ENCODE results near the gene PCBP4. TPM values are rescaled to one million over a fixed set of nuclear protein-coding genes. Genes with fewer than 3 reads are reported as not detected.

Gene PCBP4
- total RNA-seq, 1 donor from 2014 or later: 120 TPM

DNA sequence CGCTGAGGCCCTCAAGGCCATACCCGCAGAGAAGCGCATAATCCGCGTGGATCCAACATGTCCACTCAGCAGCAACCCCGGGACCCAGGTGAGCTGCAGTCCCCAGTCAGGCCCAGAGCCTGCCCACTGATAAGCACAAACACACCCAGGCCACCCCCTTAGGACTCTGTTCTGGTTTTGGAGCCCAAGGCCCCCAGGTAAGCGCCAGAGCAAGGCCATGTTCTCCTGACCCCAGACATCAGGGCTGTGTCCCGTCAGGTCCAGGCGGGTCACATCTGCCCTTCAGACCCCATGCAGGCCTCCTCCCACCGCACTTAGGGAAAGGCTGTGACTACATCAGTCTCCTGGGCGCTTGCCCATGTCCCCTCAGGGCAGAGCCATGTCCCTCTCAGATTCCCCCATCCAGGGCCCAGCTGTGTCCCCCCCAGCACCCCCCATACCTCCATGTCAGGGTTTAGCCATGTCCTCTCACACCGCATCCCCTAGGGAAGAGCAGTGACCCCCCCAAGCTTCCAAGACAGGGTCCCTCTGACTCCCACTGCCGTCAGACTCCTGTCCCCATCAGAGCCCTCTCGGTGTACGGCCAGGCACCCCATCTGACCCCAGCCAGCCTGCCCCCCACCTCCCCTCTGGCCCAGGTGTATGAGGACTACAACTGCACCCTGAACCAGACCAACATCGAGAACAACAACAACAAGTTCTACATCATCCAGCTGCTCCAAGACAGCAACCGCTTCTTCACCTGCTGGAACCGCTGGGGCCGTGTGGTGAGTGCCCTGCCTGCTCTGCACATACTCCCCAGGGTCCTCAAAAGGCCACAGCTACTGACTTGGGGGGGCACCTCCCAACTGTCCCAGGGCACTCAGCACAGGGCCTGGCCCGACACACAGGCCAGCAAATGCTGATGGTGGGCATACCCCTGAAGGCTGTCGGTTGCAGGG is 23.5 kb downstream of the PCBP4 start:
- peak overlapping the region; percentile 77 for H3K4me3 ChIP-seq (ENCODE audit: low read depth, low read length)
- DNase-seq (ENCODE audit: low read depth): no peak
- TF ChIP-seq, protein P1, sequence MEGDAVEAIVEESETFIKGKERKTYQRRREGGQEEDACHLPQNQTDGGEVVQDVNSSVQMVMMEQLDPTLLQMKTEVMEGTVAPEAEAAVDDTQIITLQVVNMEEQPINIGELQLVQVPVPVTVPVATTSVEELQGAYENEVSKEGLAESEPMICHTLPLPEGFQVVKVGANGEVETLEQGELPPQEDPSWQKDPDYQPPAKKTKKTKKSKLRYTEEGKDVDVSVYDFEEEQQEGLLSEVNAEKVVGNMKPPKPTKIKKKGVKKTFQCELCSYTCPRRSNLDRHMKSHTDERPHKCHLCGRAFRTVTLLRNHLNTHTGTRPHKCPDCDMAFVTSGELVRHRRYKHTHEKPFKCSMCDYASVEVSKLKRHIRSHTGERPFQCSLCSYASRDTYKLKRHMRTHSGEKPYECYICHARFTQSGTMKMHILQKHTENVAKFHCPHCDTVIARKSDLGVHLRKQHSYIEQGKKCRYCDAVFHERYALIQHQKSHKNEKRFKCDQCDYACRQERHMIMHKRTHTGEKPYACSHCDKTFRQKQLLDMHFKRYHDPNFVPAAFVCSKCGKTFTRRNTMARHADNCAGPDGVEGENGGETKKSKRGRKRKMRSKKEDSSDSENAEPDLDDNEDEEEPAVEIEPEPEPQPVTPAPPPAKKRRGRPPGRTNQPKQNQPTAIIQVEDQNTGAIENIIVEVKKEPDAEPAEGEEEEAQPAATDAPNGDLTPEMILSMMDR (conservative IDR thresholded peaks at IDR 0.05; ENCODE audit: low read depth, low read length): no peak

DNA sequence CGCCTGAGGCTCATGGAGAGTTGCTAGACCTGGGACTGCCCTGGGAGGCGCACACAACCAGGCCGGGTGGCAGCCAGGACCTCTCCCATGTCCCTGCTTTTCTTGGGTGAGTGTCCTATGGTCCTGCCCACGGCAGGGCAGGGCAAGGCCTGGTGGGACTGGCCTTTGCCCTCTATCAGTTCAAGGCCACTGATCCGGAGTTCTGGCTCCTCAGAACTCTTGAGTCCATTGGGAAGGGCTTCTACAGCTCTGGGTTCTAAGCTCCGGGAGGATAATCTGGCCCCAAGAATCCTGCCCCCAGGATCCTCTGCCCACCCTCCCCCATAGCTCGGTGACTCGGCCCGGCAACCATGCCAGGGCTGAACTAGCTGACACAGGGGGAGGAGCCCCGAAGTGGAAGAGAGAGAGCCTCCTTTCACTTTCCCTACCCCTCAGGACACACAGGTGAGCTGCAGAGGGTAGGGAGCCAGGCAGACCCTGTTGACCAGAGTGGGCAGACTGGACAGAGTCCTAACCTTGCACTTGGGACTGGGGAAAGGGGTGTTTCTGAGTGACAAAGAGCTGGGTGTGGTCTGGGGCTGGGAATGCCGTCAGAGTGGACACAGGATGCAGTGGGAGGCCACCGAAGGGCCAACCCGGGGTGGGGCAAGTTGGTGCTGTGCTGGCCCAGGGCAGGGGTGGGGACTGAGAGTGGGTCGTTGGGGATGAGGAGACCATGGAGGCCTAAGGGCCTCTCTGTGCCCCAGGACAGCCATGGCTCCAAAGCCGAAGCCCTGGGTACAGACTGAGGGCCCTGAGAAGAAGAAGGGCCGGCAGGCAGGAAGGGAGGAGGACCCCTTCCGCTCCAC is 24.4 kb downstream of the PCBP4 start:
- no peak for DNase-seq (ENCODE audit: low read depth)
- H3K4me3 ChIP-seq (ENCODE audit: low read depth, low read length): peak overlapping the region; percentile 77
- TF ChIP-seq, protein P1 (conservative IDR thresholded peaks at IDR 0.05; ENCODE audit: low read depth, low read length): no peak

DNA sequence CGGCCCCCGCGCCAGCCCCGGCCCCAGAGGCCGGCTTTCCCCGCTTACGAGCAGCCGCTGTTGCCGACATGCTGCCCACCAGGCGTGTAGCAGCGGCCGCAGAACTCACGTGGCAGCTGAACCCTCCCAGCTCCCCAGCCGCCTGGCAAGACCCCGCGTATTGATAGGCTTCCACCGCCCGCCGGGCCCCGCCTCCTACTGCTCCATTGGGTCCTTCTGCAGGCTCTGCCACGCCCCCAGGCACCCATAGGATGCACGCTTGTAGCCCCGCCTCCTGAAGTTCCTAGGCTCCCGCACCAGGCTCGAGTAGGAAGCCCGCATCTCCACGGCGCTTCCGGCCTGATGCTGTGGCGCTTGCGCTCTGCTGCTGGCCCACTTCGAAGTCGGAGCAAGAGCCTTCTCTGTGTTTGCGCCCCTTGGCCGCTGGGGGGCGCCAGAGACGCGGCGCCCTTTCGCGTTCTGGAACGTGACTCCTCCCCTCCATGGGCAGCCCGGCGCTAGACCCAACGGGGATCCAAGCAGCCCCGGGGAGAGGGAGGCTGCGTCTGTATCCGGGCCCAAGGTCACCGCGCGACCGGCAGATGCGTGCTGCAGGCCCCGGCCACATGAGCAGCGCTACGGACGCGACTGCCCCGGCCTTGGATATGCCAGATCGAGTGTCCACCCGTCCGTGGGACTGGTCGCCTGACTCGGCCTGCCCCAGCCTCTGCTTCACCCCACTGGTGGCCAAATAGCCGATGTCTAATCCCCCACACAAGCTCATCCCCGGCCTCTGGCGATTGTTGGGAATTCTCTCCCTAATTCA is 25.3 kb downstream of the PCBP4 start, which contains the start of the genes PARP3 and RRP9:
PARP3 (plus strand) TSS at position 566 of the 805 bp plus-strand sequence. CDS start 993 bp downstream, outside the sequence.
RRP9 (minus strand) TSS at position 107 of the 805 bp plus-strand sequence; CDS start at position 70, 37 bp downstream.
- TF ChIP-seq, protein P1 (conservative IDR thresholded peaks at IDR 0.05; ENCODE audit: low read depth, low read length): peak; percentile 97
- peak within 1 kb of the TSS; percentile 77 for H3K4me3 ChIP-seq (ENCODE audit: low read depth, low read length)
- peak; percentile 95 for DNase-seq (ENCODE audit: low read depth)

DNA sequence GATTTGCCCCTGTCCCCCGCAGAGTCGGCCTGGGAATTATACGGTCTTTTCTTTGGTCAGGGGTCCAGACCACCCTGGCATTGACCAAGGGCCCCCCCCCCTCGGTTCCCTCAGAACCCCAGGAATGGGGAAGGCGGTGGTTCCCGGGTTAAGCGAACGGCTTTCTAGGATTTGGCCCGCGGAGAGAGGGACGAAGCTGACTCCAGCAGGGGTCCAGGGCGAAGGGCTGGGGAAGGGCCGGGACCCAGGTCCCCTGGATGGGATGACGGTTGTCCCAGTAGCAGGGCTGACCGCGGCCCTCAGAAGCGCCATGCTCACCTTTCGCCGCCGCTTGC is 25.8 kb downstream of the PCBP4 start:
- H3K4me3 ChIP-seq (ENCODE audit: low read depth, low read length): peak overlapping the region; percentile 77
- DNase-seq (ENCODE audit: low read depth): no peak
- TF ChIP-seq, protein P1 (conservative IDR thresholded peaks at IDR 0.05; ENCODE audit: low read depth, low read length): no peak

DNA sequence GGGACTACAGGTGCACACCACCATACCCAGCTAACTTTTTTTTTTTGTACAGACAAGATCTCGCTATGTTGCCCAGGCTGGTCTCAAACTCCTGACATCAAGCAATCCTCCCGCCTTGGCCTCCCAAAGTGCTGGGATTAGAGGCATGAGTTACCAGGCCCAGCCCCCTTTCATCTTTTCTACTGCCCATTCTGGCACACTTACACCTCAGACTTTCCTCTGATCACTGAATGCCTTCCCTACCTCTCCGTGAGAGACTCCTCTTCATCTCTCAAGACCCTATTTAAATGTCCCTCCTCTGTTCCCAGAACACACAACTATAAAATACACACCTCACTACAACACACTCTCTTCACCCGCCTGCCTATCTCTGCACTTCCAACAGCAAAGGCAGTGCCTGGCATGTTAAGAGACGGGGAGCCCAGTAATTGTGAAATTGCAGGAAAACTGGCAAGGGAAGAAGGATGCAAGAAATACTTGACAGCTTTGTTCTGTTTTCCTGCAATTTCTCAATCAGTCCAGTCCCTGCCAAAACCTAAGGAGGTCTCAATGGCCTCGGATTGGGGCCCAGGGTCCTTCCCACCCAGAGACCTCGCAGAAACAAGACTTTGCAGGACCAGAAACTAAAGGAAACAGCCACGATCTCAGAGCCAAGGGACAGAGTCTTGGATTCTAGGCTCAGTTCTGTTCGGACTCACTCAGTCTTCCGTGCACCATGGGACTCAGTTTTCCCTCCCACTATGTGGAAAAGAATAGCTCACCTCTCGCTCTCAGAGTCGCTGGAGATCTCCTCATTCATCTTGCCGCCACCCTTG is 26.4 kb downstream of the PCBP4 start:
- H3K4me3 ChIP-seq (ENCODE audit: low read depth, low read length): peak overlapping the region; percentile 77
- TF ChIP-seq, protein P1 (conservative IDR thresholded peaks at IDR 0.05; ENCODE audit: low read depth, low read length): no peak
- no peak for DNase-seq (ENCODE audit: low read depth)

Measured in epithelial cell of proximal tubule (primary cell).